Stimulated activated CD8-positive, alpha-beta memory T cell treated with anti-CD3 and anti-CD28 coated beads, Interleukin-15, amount 100 ng/mL, for 48 hours (primary cell): Measurements from ENCODE around the gene ESR1.
"Not testable (repeated sequence)": the region's sequence is repeated elsewhere in the genome, so short reads cannot be mapped to it uniquely, and the experiment has no call there.

Experiments
- DNase-seq, 2 donors: peaks; one replicate each; pipeline ENCODE4 v3.0.0-alpha.2; 2020; ENCODE audit warnings: low read depth in 2 of 2

The ESR1 gene

GRCh38 chr6:151813858-151814257 is 6.4 kb downstream of the ESR1 start:
- no peak for DNase-seq

- DNase-seq: no peak
Observed at GRCh38 chr6:151814614-151815013, 7.1 kb downstream of the ESR1 start.

GRCh38 chr6:151822252-151823111 is 15.0 kb downstream of the ESR1 start:
- DNase-seq: no peak

GRCh38 chr6:151826517-151827142 is 19.1 kb downstream of the ESR1 start:
- DNase-seq: no peak

- DNase-seq: no peak
Observed at GRCh38 chr6:151832710-151833109, 25.2 kb downstream of the ESR1 start.

- no peak for DNase-seq
Observed at GRCh38 chr6:151835396-151835795, 27.9 kb downstream of the ESR1 start.

- no peak for DNase-seq
Observed at GRCh38 chr6:151837223-151837622, 29.7 kb downstream of the ESR1 start.

GRCh38 chr6:151842816-151843215 is 35.3 kb downstream of the ESR1 start:
- DNase-seq: no peak

- no peak for DNase-seq
Observed at GRCh38 chr6:151847064-151847463, 39.6 kb downstream of the ESR1 start.

- no peak for DNase-seq
Observed at GRCh38 chr6:151850479-151851003, 43.1 kb downstream of the ESR1 start.

- DNase-seq: no peak
Observed at GRCh38 chr6:151858294-151858693, 50.8 kb downstream of the ESR1 start.

GRCh38 chr6:151862461-151862860 is 55.0 kb downstream of the ESR1 start:
- no peak for DNase-seq

GRCh38 chr6:151867361-151867869 is 59.9 kb downstream of the ESR1 start:
- DNase-seq: not testable (repeated sequence)

GRCh38 chr6:151869345-151869744 is 61.9 kb downstream of the ESR1 start:
- no peak for DNase-seq

GRCh38 chr6:151869787-151870186 is 62.3 kb downstream of the ESR1 start:
- no peak for DNase-seq

GRCh38 chr6:151870375-151870774 is 62.9 kb downstream of the ESR1 start:
- DNase-seq: no peak

- no peak for DNase-seq
Observed at GRCh38 chr6:151875524-151875923, 68.0 kb downstream of the ESR1 start.

- DNase-seq: no peak
Observed at GRCh38 chr6:151876122-151876521, 68.6 kb downstream of the ESR1 start.

GRCh38 chr6:151877458-151877857 is 70.0 kb downstream of the ESR1 start:
- no peak for DNase-seq

- DNase-seq: no peak
Observed at GRCh38 chr6:151881231-151881630, 73.7 kb downstream of the ESR1 start.

GRCh38 chr6:151882206-151882605 is 74.7 kb downstream of the ESR1 start:
- no peak for DNase-seq

- no peak for DNase-seq
Observed at GRCh38 chr6:151885234-151885633, 77.8 kb downstream of the ESR1 start.

GRCh38 chr6:151891524-151891923 is 84.0 kb downstream of the ESR1 start:
- no peak for DNase-seq
